ENCODE data around the gene MAST3.
"Not testable (repeated sequence)": the region's sequence is repeated elsewhere in the genome, so short reads cannot be mapped to it uniquely, and the experiment has no call there.

- not testable (repeated sequence) for TF ChIP-seq ZNF274 (IDR thresholded peaks at IDR 0.05; ENCODE audit: low read depth, low read length); YY1 (IDR thresholded peaks at IDR 0.05; ENCODE audit: insufficient read depth, insufficient read length)
Observed at GRCh38 chr19:18105259-18105658, 7.7 kb downstream of the MAST3 start.
